Measurements from ENCODE around the gene ZNF141.
"Not testable (repeated sequence)": the region's sequence is repeated elsewhere in the genome, so short reads cannot be mapped to it uniquely, and the experiment has no call there.

Gene ZNF141

GRCh38 chr4:337143-337931 lies at the start of gene ZNF141:
Gene ZNF141 (plus strand): TSS chr4:337814. CDS start chr4:337984, 170 bp downstream.
- peak; percentile 54 for DNase-seq

GRCh38 chr4:288891-289290 lies 48.7 kb upstream of the ZNF141 start:
- DNase-seq = no peak

GRCh38 chr4:294732-295131 lies 42.9 kb upstream of the ZNF141 start:
- no peak for DNase-seq

GRCh38 chr4:302381-302780 lies 35.2 kb upstream of the ZNF141 start:
- DNase-seq = no peak

GRCh38 chr4:304516-304915 lies 33.1 kb upstream of the ZNF141 start:
- DNase-seq = not testable (repeated sequence)

- DNase-seq = no peak
These were observed 32.5 kb upstream of the ZNF141 start, which contains the start of gene ZNF732 for GRCh38 chr4:304969-305680. Gene ZNF732 (minus strand): TSS chr4:305474. CDS start chr4:305310, 164 bp downstream.

- DNase-seq = no peak
These were observed 31.1 kb upstream of the ZNF141 start for GRCh38 chr4:306551-306961.

- no peak for DNase-seq
These were observed 27.8 kb upstream of the ZNF141 start for GRCh38 chr4:309807-310206.

- no peak for DNase-seq
These were observed 23.2 kb upstream of the ZNF141 start for GRCh38 chr4:314296-314903.

- DNase-seq = no peak
These were observed 8.9 kb upstream of the ZNF141 start for GRCh38 chr4:328729-329128.

- no peak for DNase-seq
These were observed 2.1 kb upstream of the ZNF141 start for GRCh38 chr4:335515-335914.

- DNase-seq = no peak
These were observed 1.3 kb upstream of the ZNF141 start for GRCh38 chr4:336099-336892.

- DNase-seq = no peak
These were observed 796 bp upstream of the ZNF141 start for GRCh38 chr4:336893-337142.

- DNase-seq = no peak
These were observed 531 bp downstream of the ZNF141 start for GRCh38 chr4:337932-338758.

- no peak for DNase-seq
These were observed 1.1 kb downstream of the ZNF141 start for GRCh38 chr4:338759-339097.

- DNase-seq = no peak
These were observed 2.4 kb downstream of the ZNF141 start for GRCh38 chr4:340011-340410.

- DNase-seq = no peak
These were observed 35.6 kb downstream of the ZNF141 start for GRCh38 chr4:373062-373839.

GRCh38 chr4:374298-375160 lies 36.9 kb downstream of the ZNF141 start:
- DNase-seq = no peak

- no peak for DNase-seq
These were observed 46.8 kb downstream of the ZNF141 start for GRCh38 chr4:384311-385010.
